ENCODE data around the gene SUSD4.

The SUSD4 gene

DNA sequence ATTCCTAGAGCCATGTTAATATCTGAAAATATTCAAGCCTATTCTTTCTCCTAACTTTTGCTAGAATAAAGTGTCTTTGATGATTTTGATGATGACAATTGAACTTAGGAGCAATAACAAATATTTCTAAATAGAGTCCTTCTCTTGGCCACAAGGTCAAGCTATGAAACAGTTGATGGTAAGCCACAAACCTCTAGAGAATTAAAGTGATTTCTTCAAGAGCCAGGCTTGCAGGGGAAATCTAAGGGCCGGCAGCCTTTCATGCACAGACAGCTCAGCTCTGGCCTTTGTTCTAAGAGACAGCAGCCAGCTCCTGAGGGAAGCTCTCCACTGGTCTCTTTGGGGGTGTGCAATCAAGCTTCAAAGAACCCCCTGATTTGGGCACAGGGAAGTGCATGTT, 59.0 kb downstream of the SUSD4 start:
- H3K4me3 ChIP-seq (ENCODE audit: low read depth, low read length) = no peak overlapping the region
- TF ChIP-seq CTCF (IDR thresholded peaks at IDR 0.05; ENCODE audit: borderline replicate concordance, insufficient read depth, low read depth, low read length) = no peak

GRCh38 chr1:223301371-223301770, 62.6 kb downstream of the SUSD4 start:
- no peak overlapping the region for H3K4me3 ChIP-seq (ENCODE audit: low read depth, low read length)

DNA sequence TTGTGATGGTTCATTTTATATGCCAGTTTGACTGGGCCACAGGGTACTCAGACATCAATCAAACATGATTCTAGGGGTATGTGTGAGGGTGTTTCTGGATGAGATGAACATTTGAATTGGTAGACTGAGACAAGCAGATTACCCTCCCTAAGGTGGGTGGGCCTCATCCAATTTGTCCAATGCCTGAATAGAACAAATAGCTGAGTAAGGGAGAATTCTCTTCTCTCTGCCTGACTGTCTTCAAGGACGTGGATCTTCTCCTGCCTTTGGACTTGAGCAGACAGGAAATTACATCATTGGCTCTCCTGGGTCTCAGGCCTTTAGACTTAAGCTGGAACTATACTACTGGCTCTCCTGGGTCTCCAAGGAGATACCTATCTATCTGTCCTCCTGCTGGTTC, 64.4 kb downstream of the SUSD4 start:
- no peak for TF ChIP-seq CTCF (IDR thresholded peaks at IDR 0.05; ENCODE audit: borderline replicate concordance, insufficient read depth, low read depth, low read length)

More at GRCh38 chr1:223301371-223301770, 62.6 kb downstream of the SUSD4 start:
- no peak for TF ChIP-seq CTCF (IDR thresholded peaks at IDR 0.05; ENCODE audit: borderline replicate concordance, insufficient read depth, low read depth, low read length)

DNA sequence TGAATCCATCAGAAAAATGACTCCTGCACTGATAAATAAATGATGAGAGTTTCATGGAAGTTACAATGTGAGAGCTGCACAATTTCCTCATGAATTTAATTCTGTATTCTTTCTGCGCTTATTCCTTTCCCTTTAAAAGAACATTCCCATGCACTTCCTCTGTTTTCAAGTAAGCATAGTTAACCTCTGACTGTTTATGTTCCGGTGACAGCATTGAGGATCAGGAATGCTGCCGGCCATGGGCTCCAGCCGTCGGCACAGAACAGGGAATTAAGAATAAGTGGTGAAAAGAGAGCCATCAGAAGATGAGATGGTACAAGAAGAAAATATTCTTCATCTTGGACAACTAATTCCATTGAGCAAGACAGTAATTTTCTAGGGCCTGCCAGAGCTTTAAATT, 65.3 kb downstream of the SUSD4 start:
- H3K4me3 ChIP-seq (ENCODE audit: low read depth, low read length) = no peak overlapping the region
- no peak for TF ChIP-seq CTCF (IDR thresholded peaks at IDR 0.05; ENCODE audit: borderline replicate concordance, insufficient read depth, low read depth, low read length)

More for the DNA sequence above, 64.4 kb downstream of the SUSD4 start:
- no peak overlapping the region for H3K4me3 ChIP-seq (ENCODE audit: low read depth, low read length)

GRCh38 chr1:223297800-223298199, 66.2 kb downstream of the SUSD4 start:
- H3K4me3 ChIP-seq (ENCODE audit: low read depth, low read length) = no peak overlapping the region
- no peak for TF ChIP-seq CTCF (IDR thresholded peaks at IDR 0.05; ENCODE audit: borderline replicate concordance, insufficient read depth, low read depth, low read length)

GRCh38 chr1:223291796-223292195, 72.2 kb downstream of the SUSD4 start:
- TF ChIP-seq CTCF (IDR thresholded peaks at IDR 0.05; ENCODE audit: borderline replicate concordance, insufficient read depth, low read depth, low read length) = no peak
- no peak overlapping the region for H3K4me3 ChIP-seq (ENCODE audit: low read depth, low read length)

- no peak for TF ChIP-seq CTCF (IDR thresholded peaks at IDR 0.05; ENCODE audit: borderline replicate concordance, insufficient read depth, low read depth, low read length)
- H3K4me3 ChIP-seq (ENCODE audit: low read depth, low read length) = no peak overlapping the region
These were observed 73.6 kb downstream of the SUSD4 start for GRCh38 chr1:223290397-223290796.
